ENCODE data around the gene ZBTB33.

The ZBTB33 gene

DNA sequence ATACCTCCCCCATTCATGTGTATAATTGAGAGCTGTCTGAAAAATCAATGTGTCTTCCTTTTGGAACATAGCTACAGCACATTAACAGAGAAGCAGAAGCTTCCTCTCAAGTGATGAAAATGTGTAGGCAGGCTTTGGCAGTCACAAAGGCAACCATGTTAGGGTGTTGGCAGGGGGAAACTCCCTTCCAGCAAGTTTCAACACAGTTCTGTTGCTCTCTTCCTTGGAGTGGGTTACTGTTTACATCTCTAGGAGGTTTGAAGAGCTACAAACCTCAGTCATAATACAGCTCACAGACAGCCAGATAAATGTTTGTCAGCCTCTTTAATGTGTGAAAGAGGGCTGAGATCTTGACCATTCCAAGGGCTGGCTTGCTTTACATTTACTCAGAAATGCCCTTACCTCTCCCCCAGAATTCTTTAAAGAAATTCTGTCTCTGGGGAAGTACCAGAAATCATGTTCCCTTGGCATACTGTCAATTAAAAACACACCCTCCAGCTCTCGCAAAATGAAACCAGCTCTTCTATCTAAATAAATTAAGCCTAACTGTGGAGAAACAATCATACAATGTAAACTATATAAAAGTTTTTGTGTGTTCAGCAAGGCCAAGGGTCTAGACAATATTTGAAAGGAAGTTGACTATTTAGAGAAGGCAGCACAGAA is 18.9 kb downstream of the ZBTB33 start:
- DNase-seq: peak; percentile 84 to 86

- no peak for DNase-seq
Measured at GRCh38 chrX:120270567-120270966, 20.0 kb downstream of the ZBTB33 start.

DNA sequence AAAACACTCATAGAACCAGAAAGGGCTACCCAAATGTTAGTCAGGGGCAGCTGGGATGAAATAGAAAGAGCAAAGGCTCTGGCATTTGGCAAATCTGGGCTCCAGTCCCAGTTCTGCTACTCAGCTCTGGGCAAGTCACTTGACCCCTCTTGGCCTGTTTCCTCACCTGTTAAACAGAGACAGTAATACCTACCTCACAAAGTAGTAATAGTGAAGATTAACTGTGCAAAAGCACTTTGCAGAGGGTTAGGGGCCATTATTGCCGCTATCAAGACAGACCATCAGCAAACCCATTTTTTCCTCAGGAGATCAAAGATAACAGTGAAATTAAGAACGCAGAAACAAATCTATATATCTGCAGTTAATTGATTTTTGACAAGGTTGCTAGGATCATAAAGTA is 20.6 kb downstream of the ZBTB33 start:
- DNase-seq: no peak

GRCh38 chrX:120274145-120274544 is 23.5 kb downstream of the ZBTB33 start:
- DNase-seq: no peak

DNA sequence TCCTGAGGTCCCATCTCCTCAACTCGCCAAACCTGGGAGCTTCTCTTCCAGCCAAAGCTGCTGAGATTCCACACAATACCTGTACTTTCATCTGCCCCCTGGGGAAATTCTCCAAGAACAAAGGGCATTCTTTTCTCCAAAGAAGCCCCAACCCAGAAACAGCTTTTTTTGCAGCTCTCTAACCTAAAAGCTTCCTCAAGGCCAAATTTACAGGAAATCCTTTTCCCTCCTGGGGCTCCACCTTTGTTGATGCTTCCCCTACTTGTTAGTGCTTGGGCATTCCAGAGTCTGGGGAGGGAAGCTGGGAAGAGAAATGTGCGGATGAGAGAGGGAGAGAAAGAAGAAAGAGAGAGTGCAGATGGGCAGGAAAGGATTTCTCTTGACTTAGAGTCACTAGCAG is 24.3 kb downstream of the ZBTB33 start:
- no peak for DNase-seq

- DNase-seq: no peak
Measured at GRCh38 chrX:120281021-120281624, 30.5 kb downstream of the ZBTB33 start.

- DNase-seq: no peak
Measured at GRCh38 chrX:120281761-120282160, 31.1 kb downstream of the ZBTB33 start.

GRCh38 chrX:120282697-120283096 is 32.1 kb downstream of the ZBTB33 start:
- DNase-seq: no peak

DNA sequence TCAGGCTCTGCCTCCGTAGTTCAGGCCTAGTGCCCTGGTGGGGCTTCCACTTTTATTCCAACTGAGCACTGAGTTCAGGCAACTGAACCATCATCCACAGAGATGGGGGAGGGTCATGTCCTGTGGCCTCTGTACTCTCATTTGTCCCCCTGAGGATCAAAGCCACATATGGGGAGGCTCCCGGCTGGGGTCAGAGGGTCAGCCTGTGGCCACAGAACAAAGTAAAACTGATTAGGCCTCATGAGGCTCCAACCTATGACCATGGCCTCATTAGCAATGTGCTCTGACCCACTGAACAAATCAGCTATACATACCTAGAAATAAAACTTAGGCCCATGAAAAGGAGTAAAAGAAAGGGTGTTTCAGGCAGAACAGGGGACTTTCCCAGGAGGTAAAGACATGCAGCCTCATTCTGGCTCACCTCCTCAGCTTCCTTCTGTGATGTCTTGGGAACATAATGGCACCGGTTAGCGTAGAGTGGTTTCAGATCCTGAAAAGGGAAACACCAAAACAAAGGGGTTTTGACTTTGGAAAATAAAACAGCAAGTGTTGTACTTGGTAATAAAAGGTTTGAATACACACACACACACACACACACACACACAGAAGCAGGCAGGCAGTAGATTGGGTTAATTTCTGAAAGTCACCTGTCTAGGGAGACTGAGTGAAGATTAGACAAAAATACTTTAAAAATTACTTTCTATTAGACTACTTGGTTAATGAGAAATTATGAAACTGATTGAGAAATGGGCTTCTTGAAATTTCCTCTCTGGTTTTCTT is 36.3 kb downstream of the ZBTB33 start:
- peak in 1 of 2 donors; percentile 13 for DNase-seq

DNA sequence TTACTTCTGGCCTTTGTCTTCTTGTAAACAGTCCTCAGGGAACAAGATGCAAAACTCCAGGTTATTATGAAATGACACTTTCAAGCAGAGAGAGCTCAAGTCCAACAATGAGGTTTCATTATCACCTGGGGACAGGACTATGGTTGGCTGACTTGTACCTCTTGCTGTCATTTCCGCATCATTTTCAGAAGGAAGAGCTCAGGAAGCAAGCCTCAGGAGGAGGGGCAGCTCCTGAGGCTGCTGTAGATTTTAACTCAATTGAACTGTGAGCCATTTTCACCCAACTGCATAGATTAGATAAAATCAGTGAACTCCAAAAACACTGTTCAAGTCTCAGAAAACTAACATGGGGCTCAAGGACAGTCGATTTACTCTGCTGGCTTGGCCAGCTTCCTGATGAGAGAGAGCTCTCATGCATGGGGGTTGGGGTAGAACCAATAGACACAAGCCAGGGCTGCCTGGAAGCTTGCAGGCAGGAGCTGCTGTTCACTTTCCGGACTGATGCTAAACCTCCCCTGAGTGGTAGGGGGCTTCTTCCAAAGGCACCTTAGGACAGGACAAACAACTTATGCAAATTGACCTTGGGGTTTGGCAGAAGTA is 37.0 kb downstream of the ZBTB33 start:
- DNase-seq: no peak

GRCh38 chrX:120290107-120290506 is 39.5 kb downstream of the ZBTB33 start:
- no peak for DNase-seq

- DNase-seq: no peak
Measured at GRCh38 chrX:120291211-120291610, 40.6 kb downstream of the ZBTB33 start.

- DNase-seq: no peak
Measured at GRCh38 chrX:120293015-120293414, 42.4 kb downstream of the ZBTB33 start.

DNA sequence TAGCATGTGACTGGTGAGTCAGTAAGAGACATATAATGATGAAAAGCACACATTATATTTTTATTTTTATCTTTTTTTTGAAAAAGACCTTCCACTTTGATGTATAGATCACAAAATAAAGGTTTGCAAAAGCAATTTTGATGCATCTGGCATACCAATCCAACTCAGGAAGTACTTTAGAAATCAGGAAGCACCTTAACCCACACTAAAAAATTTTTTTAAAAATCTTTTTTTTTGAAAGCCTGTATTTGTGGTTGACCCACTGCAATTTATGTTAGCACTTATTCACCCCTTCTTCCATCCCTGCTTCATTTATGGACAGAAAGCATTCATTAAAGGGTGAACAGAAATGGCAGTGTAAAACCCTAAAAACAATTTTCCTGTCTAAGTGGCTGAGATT is 44.0 kb downstream of the ZBTB33 start:
- DNase-seq: no peak

GRCh38 chrX:120297923-120298322 is 47.3 kb downstream of the ZBTB33 start:
- no peak for DNase-seq

DNA sequence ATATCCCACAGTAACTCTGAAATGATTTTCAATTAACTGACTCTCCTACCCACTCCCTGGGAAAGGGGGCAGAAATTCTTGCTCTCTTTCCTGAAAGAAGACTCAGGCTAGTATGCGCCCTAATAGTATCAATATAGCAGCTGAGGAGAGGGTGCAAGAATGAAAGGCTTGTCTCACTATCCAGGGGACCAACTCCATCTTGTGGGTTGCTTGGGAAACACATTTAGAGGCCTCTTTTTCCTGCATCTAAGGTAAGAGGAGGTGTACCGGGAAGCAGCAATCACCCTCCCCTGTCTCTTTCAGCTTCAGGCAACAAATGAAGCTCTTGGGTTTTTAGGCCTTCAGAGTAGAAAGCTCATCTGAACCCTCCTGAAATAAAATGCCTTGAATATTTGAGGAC is 49.3 kb downstream of the ZBTB33 start:
- no peak for DNase-seq

DNA sequence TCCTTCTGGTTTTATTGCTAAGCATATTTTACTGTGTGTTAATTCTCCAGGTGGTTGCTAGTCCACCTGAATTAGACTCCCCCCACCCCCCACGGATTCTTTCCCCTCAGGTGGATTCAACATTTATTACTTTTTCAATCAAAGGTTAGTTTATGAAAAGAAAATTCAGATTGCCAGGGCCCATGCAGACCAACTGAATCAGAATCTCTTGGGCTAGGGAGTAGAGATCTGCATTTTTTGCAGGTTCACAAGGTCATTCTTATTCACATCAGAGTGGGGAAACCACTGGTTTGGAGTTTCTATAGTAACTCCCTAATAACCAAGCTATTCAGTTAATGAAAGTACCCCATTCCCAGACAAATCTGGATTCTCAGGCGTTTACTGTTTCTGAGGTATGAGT is 50.9 kb downstream of the ZBTB33 start:
- DNase-seq: no peak

GRCh38 chrX:120301960-120302359 is 51.3 kb downstream of the ZBTB33 start:
- peak in 1 of 2 donors; percentile 42 for DNase-seq

GRCh38 chrX:120302434-120302833 is 51.8 kb downstream of the ZBTB33 start:
- DNase-seq: peak; percentile 32 to 88

GRCh38 chrX:120304256-120304655 is 53.6 kb downstream of the ZBTB33 start:
- peak; percentile 32 to 56 for DNase-seq

DNA sequence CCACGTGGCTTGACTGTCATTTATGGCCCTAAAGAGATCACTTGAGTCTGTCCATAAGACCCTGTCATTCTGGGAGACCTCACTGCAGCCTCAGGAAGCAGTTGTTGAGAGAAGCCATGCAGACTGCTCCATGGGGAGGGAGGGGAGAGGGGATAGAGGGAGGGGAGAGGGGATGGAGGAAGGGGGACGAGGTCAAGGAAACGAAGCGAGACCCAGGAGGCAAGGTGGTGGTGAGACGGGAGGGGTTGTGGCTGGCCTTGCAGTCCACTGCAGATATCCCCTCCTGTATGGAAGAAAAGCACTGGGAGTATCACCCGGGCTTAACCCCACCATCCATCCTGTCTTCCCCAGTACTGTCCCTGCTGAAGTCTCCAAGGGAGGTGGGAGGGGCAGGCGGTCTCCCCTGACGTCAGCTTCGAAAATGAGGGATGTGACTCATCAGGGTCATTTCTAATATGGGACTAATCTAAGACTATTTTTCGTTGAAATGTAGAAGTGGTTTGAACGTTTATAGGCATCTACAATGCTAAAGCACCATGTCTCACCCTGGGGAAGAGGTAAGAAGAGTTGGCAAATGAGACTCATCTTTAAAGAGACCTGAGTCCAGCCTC is 55.0 kb downstream of the ZBTB33 start:
- peak; percentile 35 to 50 for DNase-seq

- DNase-seq: no peak
Measured at GRCh38 chrX:120306630-120307029, 56.0 kb downstream of the ZBTB33 start.

All from inflammatory macrophage (primary cell).